Activated CD4-positive, alpha-beta T cell treated with anti-CD3 and anti-CD28 coated beads, Interleukin-2, amount 10 ng/mL, durations not matched to agents 7 days and 5 days (primary cell): ENCODE results near the gene IGFBP1. TPM values are rescaled to one million over a fixed set of nuclear protein-coding genes. Genes with fewer than 3 reads are reported as not detected.
A peak's percentile ranks its signal among the peaks of the same experiment; 100 is the strongest.
"Not testable (repeated sequence)": the region's sequence is repeated elsewhere in the genome, so short reads cannot be mapped to it uniquely, and the experiment has no call there.

ENCODE experiments used
- CTCF ChIA-PET: fragments of 350-600 bp; sonication (Branson Sonifier 250); formaldehyde crosslinking; loops from one replicate; lab custom pipeline; 2021; ENCODE audit warnings: antibody characterized with exemption; lab: Charles Lee
- POLR2A ChIA-PET: fragments of 350-600 bp; sonication (Branson Sonifier 250); formaldehyde crosslinking; loops from one replicate; lab custom pipeline; 2021; ENCODE audit warnings: antibody characterized with exemption; lab: Charles Lee
- DNase-seq: peaks from one replicate; pipeline ENCODE4 v3.0.0-alpha.2; 2020
- H3K27ac Mint-ChIP-seq: one replicate; pipeline ENCODE4 v1.8.0; 2021; ENCODE audit warnings: mild to moderate bottlenecking, moderate library complexity, mixed read lengths
- H3K27me3 Mint-ChIP-seq: one replicate; pipeline ENCODE4 v1.8.0; 2021; ENCODE audit warnings: mixed read lengths
- H3K36me3 Mint-ChIP-seq: one replicate; pipeline ENCODE4 v1.8.0; 2021; ENCODE audit warnings: low read depth, mixed read lengths
- H3K4me1 Mint-ChIP-seq: one replicate; pipeline ENCODE4 v1.8.0; 2021; ENCODE audit warnings: mixed read lengths
- H3K4me3 Mint-ChIP-seq: one replicate; pipeline ENCODE4 v1.8.0; 2021; ENCODE audit warnings: mild to moderate bottlenecking, moderate library complexity, mixed read lengths
- H3K9me3 Mint-ChIP-seq: one replicate; pipeline ENCODE4 v1.8.0; 2021; ENCODE audit warnings: mixed read lengths
- total RNA-seq, 2 experiments: library from RNA; stranded (reverse); gene quantifications; one replicate each; pipeline ENCODE4 v1.2.3, GENCODE V29; 2021

IGFBP1 gene
- total RNA-seq, 2 experiments from 2014 or later = not detected

DNA sequence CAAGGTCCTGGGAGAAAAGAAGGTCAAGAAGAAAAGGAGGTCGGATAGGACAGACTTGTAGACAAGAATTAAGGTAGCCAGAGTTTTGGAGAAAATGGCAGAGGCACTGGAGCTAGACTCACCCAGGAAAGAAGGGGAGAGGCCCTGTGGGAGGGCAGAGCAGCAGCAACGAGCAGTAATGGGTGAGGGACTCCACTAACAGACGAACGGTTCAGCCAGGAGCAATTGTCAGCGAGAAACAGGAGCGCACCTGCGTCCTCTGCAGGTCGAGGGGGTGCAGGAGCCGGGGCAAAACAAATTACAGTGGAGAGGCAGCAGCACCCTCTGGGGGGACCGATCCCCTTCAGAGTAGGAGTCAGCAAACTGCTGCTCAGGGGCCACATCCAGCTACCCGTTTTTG, 51.3 kb downstream of the IGFBP1 start:
- Mint-ChIP-seq H3K4me1 (peaks cover 20% of the 10 kb centered on the region), H3K4me3 (no peak overlapping the region), H3K36me3 (peaks cover 4% of the 10 kb centered on the region), H3K9me3 (peaks cover 7% of the 10 kb centered on the region), H3K27me3 (no peaks in the 10 kb centered on the region), H3K27ac (no peak overlapping the region)
- ChIA-PET POLR2A (no interaction called here), CTCF (interaction anchor here (1.0 kb wide), 1 partner anchor 17 kb away, joined by 5 read pairs; no protein-coding TSS in a partner anchor)
- DNase-seq = no peak

GRCh38 chr7:45940237-45940781, 52.0 kb downstream of the IGFBP1 start:
- CTCF ChIA-PET = interaction anchor here (1.0 kb wide), 1 partner anchor 18 kb away, joined by 5 read pairs; no protein-coding TSS in a partner anchor
- H3K9me3 Mint-ChIP-seq, POLR2A ChIA-PET, H3K27me3 Mint-ChIP-seq, H3K36me3 Mint-ChIP-seq: not testable (repeated sequence)
- peaks cover 20% of the 10 kb centered on the region for H3K4me1 Mint-ChIP-seq
- peak; percentile 54 for DNase-seq
- peak overlapping the region; percentile 60 for H3K4me3 Mint-ChIP-seq
- H3K27ac Mint-ChIP-seq = peak overlapping the region; percentile 76

DNA sequence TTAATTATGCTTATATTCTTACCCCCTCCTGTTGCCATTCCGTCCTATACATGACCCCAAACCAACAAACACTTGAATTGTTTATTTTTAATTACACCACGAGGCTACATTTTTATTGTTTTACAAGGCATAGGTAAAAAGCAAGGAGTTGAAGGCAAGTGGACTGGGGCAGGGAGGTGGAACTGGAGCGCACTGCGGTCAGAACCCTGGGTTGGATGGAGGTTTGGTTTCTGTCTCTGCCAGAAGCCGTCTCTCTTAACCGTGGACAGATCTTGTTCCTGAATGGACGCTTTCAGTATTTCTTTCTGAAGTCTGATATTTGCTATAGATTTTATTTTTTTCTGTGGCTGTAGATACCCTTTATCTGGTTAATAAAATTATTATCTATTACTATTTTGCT, 52.7 kb downstream of the IGFBP1 start:
- POLR2A ChIA-PET = interaction anchor here (0.6 kb wide), 1 partner anchor 1998 kb away, joined by 3 read pairs; no protein-coding TSS in a partner anchor
- H3K4me1 Mint-ChIP-seq = peaks cover 20% of the 10 kb centered on the region
- peak overlapping the region; percentile 60 for H3K4me3 Mint-ChIP-seq
- DNase-seq = no peak
- H3K36me3 Mint-ChIP-seq = peaks cover 4% of the 10 kb centered on the region
- peak overlapping the region; percentile 76 for H3K27ac Mint-ChIP-seq
- CTCF ChIA-PET = no interaction called here
- H3K9me3 Mint-ChIP-seq = peaks cover 7% of the 10 kb centered on the region
- H3K27me3 Mint-ChIP-seq = no peaks in the 10 kb centered on the region

Other genes starting within 250 kb of the IGFBP1 start
- not detected for gene CCDC201, start 15.4 kb upstream of the IGFBP1 start, total RNA-seq
- gene IGFBP3, start 32.8 kb downstream of the IGFBP1 start, total RNA-seq = 1 to 10 TPM; 4.0 to 4.1 TPM